ENCODE results near the gene SMIM3.
A peak's percentile ranks its signal among the peaks of the same experiment; 100 is the strongest.

SMIM3 gene

GRCh38 chr5:150763023-150763769 is 15.4 kb upstream of the SMIM3 start:
- DNase-seq (ENCODE audit: low read depth, low spot score): no peak
- no peak overlapping the region for H3K4me3 ChIP-seq (ENCODE audit: low read length)

GRCh38 chr5:150764530-150764929 is 14.0 kb upstream of the SMIM3 start:
- no peak overlapping the region for H3K4me3 ChIP-seq (ENCODE audit: low read length)
- DNase-seq (ENCODE audit: low read depth, low spot score): no peak

- no peak overlapping the region for H3K4me3 ChIP-seq (ENCODE audit: low read length)
- DNase-seq (ENCODE audit: low read depth, low spot score): no peak
Measured at GRCh38 chr5:150765011-150765798, 13.4 kb upstream of the SMIM3 start.

GRCh38 chr5:150765799-150766169 is 12.8 kb upstream of the SMIM3 start:
- no peak overlapping the region for H3K4me3 ChIP-seq (ENCODE audit: low read length)
- DNase-seq (ENCODE audit: low read depth, low spot score): no peak

- no peak for DNase-seq (ENCODE audit: low read depth, low spot score)
- H3K4me3 ChIP-seq (ENCODE audit: low read length): no peak overlapping the region
Measured at GRCh38 chr5:150766251-150766650, 12.3 kb upstream of the SMIM3 start.

GRCh38 chr5:150771034-150771795 is 7.3 kb upstream of the SMIM3 start:
- no peak overlapping the region for H3K4me3 ChIP-seq (ENCODE audit: low read length)
- no peak for DNase-seq (ENCODE audit: low read depth, low spot score)

- DNase-seq (ENCODE audit: low read depth, low spot score): no peak
- no peak overlapping the region for H3K4me3 ChIP-seq (ENCODE audit: low read length)
Measured at GRCh38 chr5:150774145-150774544, 4.4 kb upstream of the SMIM3 start.

- no peak overlapping the region; the same call in 1 of the 2 replicates for H3K4me3 ChIP-seq (ENCODE audit: low read length)
- DNase-seq (ENCODE audit: low read depth, low spot score): no peak
Measured at GRCh38 chr5:150777685-150778084, 872 bp upstream of the SMIM3 start.

GRCh38 chr5:150778088-150778516 is 455 bp upstream of the SMIM3 start:
- H3K4me3 ChIP-seq (ENCODE audit: low read length): peak overlapping the region; percentile 69
- DNase-seq (ENCODE audit: low read depth, low spot score): no peak

GRCh38 chr5:150779397-150780186 is 1.0 kb downstream of the SMIM3 start:
- DNase-seq (ENCODE audit: low read depth, low spot score): peak; percentile 90
- peak overlapping the region; percentile 69 for H3K4me3 ChIP-seq (ENCODE audit: low read length)

- H3K4me3 ChIP-seq (ENCODE audit: low read length): peak overlapping the region; percentile 69
- peak; percentile 88 for DNase-seq (ENCODE audit: low read depth, low spot score)
Measured at GRCh38 chr5:150780187-150780692, 1.7 kb downstream of the SMIM3 start.

GRCh38 chr5:150780816-150781221 is 2.3 kb downstream of the SMIM3 start:
- peak overlapping the region; percentile 69; the same call in 1 of the 2 replicates for H3K4me3 ChIP-seq (ENCODE audit: low read length)
- no peak for DNase-seq (ENCODE audit: low read depth, low spot score)

- H3K4me3 ChIP-seq (ENCODE audit: low read length): no peak overlapping the region
- DNase-seq (ENCODE audit: low read depth, low spot score): no peak
Measured at GRCh38 chr5:150781706-150782614, 3.4 kb downstream of the SMIM3 start.

- peak overlapping the region; percentile 17 for H3K4me3 ChIP-seq (ENCODE audit: low read length)
- DNase-seq (ENCODE audit: low read depth, low spot score): no peak
Measured at GRCh38 chr5:150782850-150783249, 4.3 kb downstream of the SMIM3 start.

- peak overlapping the region; percentile 46 for H3K4me3 ChIP-seq (ENCODE audit: low read length)
Measured at GRCh38 chr5:150783422-150783928, 4.9 kb downstream of the SMIM3 start.

GRCh38 chr5:150785950-150786349 is 7.4 kb downstream of the SMIM3 start:
- no peak overlapping the region for H3K4me3 ChIP-seq (ENCODE audit: low read length)
- DNase-seq (ENCODE audit: low read depth, low spot score): no peak

More at GRCh38 chr5:150783422-150783928, 4.9 kb downstream of the SMIM3 start:
- DNase-seq (ENCODE audit: low read depth, low spot score): peak; percentile 99

- no peak for DNase-seq (ENCODE audit: low read depth, low spot score)
- no peak overlapping the region for H3K4me3 ChIP-seq (ENCODE audit: low read length)
Measured at GRCh38 chr5:150786876-150787275, 8.3 kb downstream of the SMIM3 start.

- no peak overlapping the region for H3K4me3 ChIP-seq (ENCODE audit: low read length)
- no peak for DNase-seq (ENCODE audit: low read depth, low spot score)
Measured at GRCh38 chr5:150787656-150788055, 9.1 kb downstream of the SMIM3 start.

Data from Jurkat, Clone E6-1 (cell line).